HCT116 (cell line): ENCODE data around the gene UBE3B. TPM values are rescaled to one million over a fixed set of nuclear protein-coding genes. Genes with fewer than 3 reads are reported as not detected.

Source experiments
- ATAC-seq: fragments of 200-7000 bp; cut with Tn5 transposase; 2 replicates; pipeline ENCODE4 v1.9.1; 2020; ENCODE audit warnings: mild to moderate bottlenecking, moderate library complexity
- BruUV-seq: library from RNA; stranded (reverse); fragments of 400-500 nt; replicated peaks from 2 replicates; lab custom pipeline; 2021; lab: Mats Ljungman, UMichigan
- CTCF ChIA-PET: fragments of 300-600 bp; sonication (Branson Sonifier 250); formaldehyde crosslinking; loops from one replicate; lab custom pipeline; 2021; ENCODE audit warnings: antibody characterized with exemption; lab: Charles Lee
- POLR2A ChIA-PET: fragments of 300-600, 350-600 bp; sonication (Branson Sonifier 250); formaldehyde crosslinking; loops from one replicate; lab custom pipeline; 2021; ENCODE audit warnings: antibody characterized with exemption; lab: Charles Lee
- RAD21 ChIA-PET, 2 experiments: fragments of 300-600 bp; sonication (Branson Sonifier 250); formaldehyde crosslinking; loops; one replicate each; lab custom pipeline; 2023; ENCODE audit warnings: low total read pairs in 2 of 2; ENCODE audit not compliant: uncharacterized antibody in 2 of 2, unreplicated experiment in 2 of 2, low non-redundant PET in 1 of 2; lab: Charles Lee
- DNase-seq: peaks from one replicate; pipeline ENCODE4 v3.0.0-alpha.2; 2010; ENCODE audit warnings: low read depth, low spot score
- H2AFZ ChIP-seq: fragments of 200-600 bp; shearing (Covaris generic), sonication (generic); 2 replicates; pipeline ENCODE4 v1.6.1; 2017; ENCODE audit warnings: low read depth, mixed run types, mixed read lengths, antibody characterized with exemption, low read length; ENCODE audit not compliant: poor library complexity, severe bottlenecking
- H3K27ac ChIP-seq: 2 replicates; pipeline ENCODE4 v1.5.1; 2012; ENCODE audit warnings: low read depth, low read length
- H3K27me3 ChIP-seq: fragments of 200-600 bp; sonication (generic); 2 replicates; pipeline ENCODE4 v1.6.1; 2016; ENCODE audit warnings: mixed run types, low read length, mixed read lengths; ENCODE audit not compliant: insufficient read depth
- H3K36me3 ChIP-seq, 2 experiments: fragments of 200-500 bp in 1 of 2; fragments of 200-600 bp in 1 of 2; sonication (Bioruptor generic) in 1 of 2; sonication (generic) in 1 of 2; 2 replicates each; pipeline versions ENCODE4 v1.5.1 to v1.6.1; 2014 to 2016; ENCODE audit warnings: low read length in 2 of 2, inconsistent platforms in 1 of 2, mixed read lengths in 1 of 2, mixed run types in 1 of 2; ENCODE audit not compliant: insufficient read depth in 2 of 2, control insufficient read depth in 1 of 2
- H3K4me1 ChIP-seq, 2 experiments: fragments of 200-600 bp in 1 of 2; sonication (generic) in 1 of 2; 2 replicates each; pipeline versions ENCODE4 v1.5.1 to v1.6.1; 2012 to 2017; ENCODE audit warnings: low read length in 2 of 2, inconsistent platforms in 1 of 2, mild to moderate bottlenecking in 1 of 2, mixed read lengths in 1 of 2, mixed run types in 1 of 2, moderate library complexity in 1 of 2; ENCODE audit not compliant: insufficient read depth in 2 of 2, control insufficient read depth in 1 of 2
- H3K4me2 ChIP-seq: fragments of 200-600 bp; sonication (generic); 2 replicates; pipeline ENCODE4 v1.6.1; 2017; ENCODE audit warnings: mixed run types, low read length, mixed read lengths
- H3K4me3 ChIP-seq, 2 experiments: fragments of 200-600 bp in 1 of 2; sonication (generic) in 1 of 2; replicated peaks in 1 of 2; 2 replicates each; pipeline ENCODE4 v1.5.1; 2011 to 2016; ENCODE audit warnings: low read length in 2 of 2, control low read depth in 1 of 2, low read depth in 1 of 2, mild to moderate bottlenecking in 1 of 2, mixed read lengths in 1 of 2, mixed run types in 1 of 2
- H3K79me2 ChIP-seq: fragments of 200-600 bp; sonication (generic); 2 replicates; pipeline ENCODE4 v1.6.1; 2017; ENCODE audit warnings: mild to moderate bottlenecking, mixed run types, low read length, moderate library complexity, mixed read lengths; ENCODE audit not compliant: insufficient read depth
- H3K9ac ChIP-seq: fragments of 200-600 bp; sonication (generic); 2 replicates; pipeline ENCODE4 v1.6.1; 2016; ENCODE audit warnings: low read length, mixed read lengths
- H3K9me2 ChIP-seq: fragments of 200-600 bp; sonication (generic), shearing (Covaris generic); 2 replicates; pipeline ENCODE4 v1.6.1; 2017; ENCODE audit warnings: mixed run types, mild to moderate bottlenecking, moderate library complexity; ENCODE audit not compliant: insufficient read depth
- H3K9me3 ChIP-seq, 2 experiments: fragments of 200-500 bp in 1 of 2; fragments of 200-600 bp in 1 of 2; sonication (Bioruptor generic) in 1 of 2; sonication (generic) in 1 of 2; 2 replicates each; pipeline ENCODE4 v1.6.1; 2014 to 2017; ENCODE audit warnings: low read length in 2 of 2, mixed read lengths in 2 of 2, inconsistent platforms in 1 of 2, low read depth in 1 of 2, mild to moderate bottlenecking in 1 of 2, mixed run types in 1 of 2, moderate library complexity in 1 of 2; ENCODE audit not compliant: control insufficient read depth in 1 of 2, insufficient read depth in 1 of 2
- H4K20me1 ChIP-seq: fragments of 200-600 bp; sonication (generic), shearing (Covaris generic); 2 replicates; pipeline ENCODE4 v1.6.1; 2017; ENCODE audit warnings: mixed run types, mild to moderate bottlenecking, moderate library complexity; ENCODE audit not compliant: insufficient read depth
- CBX3 ChIP-seq: IDR thresholded peaks from 2 replicates; pipeline ENCODE4 v1.6.1; 2012; ENCODE audit warnings: low read depth
- CTCF ChIP-seq, 3 experiments: fragments of 200-600 bp in 1 of 3; sonication (generic) in 1 of 3; IDR thresholded peaks in 2 of 3; conservative IDR thresholded peaks in 1 of 3; 2 replicates each; pipeline ENCODE4 v1.5.1; 2012 to 2017; ENCODE audit warnings: low read depth in 2 of 3, low read length in 2 of 3, antibody characterized with exemption in 1 of 3, borderline replicate concordance in 1 of 3, control low read depth in 1 of 3, mild to moderate bottlenecking in 1 of 3, mixed read lengths in 1 of 3, mixed run types in 1 of 3, moderate library complexity in 1 of 3; ENCODE audit not compliant: insufficient read depth in 1 of 3
- EGR1 ChIP-seq: IDR thresholded peaks from 2 replicates; pipeline ENCODE4 v1.6.1; 2012; ENCODE audit warnings: low read depth
- ELF1 ChIP-seq: IDR thresholded peaks from 2 replicates; pipeline ENCODE4 v1.6.1; 2012; ENCODE audit warnings: low read depth, borderline replicate concordance
- EZH2 ChIP-seq: fragments of 200-600 bp; sonication (generic); IDR thresholded peaks from 2 replicates; pipeline ENCODE4 v1.6.1; 2017; ENCODE audit warnings: antibody characterized with exemption, mixed run types
- FOSL1 ChIP-seq: IDR thresholded peaks from 2 replicates; pipeline ENCODE4 v1.6.1; 2012; ENCODE audit warnings: low read depth
- JUND ChIP-seq: IDR thresholded peaks from 2 replicates; pipeline ENCODE4 v1.6.1; 2012
- POLR2AphosphoS5 ChIP-seq: IDR thresholded peaks from 2 replicates; pipeline ENCODE4 v1.6.1; 2011; ENCODE audit warnings: mild to moderate bottlenecking, low read depth, low read length, moderate library complexity
- RAD21 ChIP-seq: IDR thresholded peaks from 2 replicates; pipeline ENCODE4 v1.6.1; 2012; ENCODE audit warnings: low read depth, mild to moderate bottlenecking
- REST ChIP-seq: IDR thresholded peaks from 2 replicates; pipeline ENCODE4 v1.6.1; 2012; ENCODE audit warnings: low read depth
- SP1 ChIP-seq: IDR thresholded peaks from 2 replicates; pipeline ENCODE4 v1.6.1; 2012; ENCODE audit warnings: low read depth
- intact Hi-C: fragments of 100-400 bp; cut with micrococcal nuclease; formaldehyde crosslinking; loops from 2 replicates; pipeline ENCODE4 v1.10.0; 2022
- total RNA-seq: library from RNA; stranded (reverse); gene quantifications from one replicate; pipeline ENCODE4 v1.2.1, GENCODE V29; 2021; ENCODE audit not compliant: unreplicated experiment

The UBE3B gene
- total RNA-seq, 1 experiment from 2014 or later: 28.9 TPM

GRCh38 chr12:109463756-109464155, 13.7 kb upstream of the UBE3B start:
- Histone ChIP-seq H3K4me3 (peak overlapping the region in 1 of 2 experiments; percentile 37; a peak in 2 of 4 replicates), H3K4me1 (peaks cover 39 to 44% of the 10 kb centered on the region in 2 experiments), H3K9me2 (no peaks in the 10 kb centered on the region), H2AFZ (no peak overlapping the region), H3K27me3 (no peaks in the 10 kb centered on the region), H3K4me2 (peak overlapping the region; percentile 70), H4K20me1 (peaks cover 4% of the 10 kb centered on the region; the same call in 1 of the 2 replicates), H3K9ac (peak overlapping the region; percentile 37), H3K36me3 (peaks cover 11 to 15% of the 10 kb centered on the region in 2 experiments; a peak in 3 of 4 replicates), H3K79me2 (peaks cover 63% of the 10 kb centered on the region), H3K27ac (peak overlapping the region; percentile 68), H3K9me3 (no peaks in the 10 kb centered on the region)
- TF ChIP-seq POLR2AphosphoS5 (no peak), EZH2 (no peak), SP1 (no peak), EGR1 (no peak), CBX3 (no peak), RAD21 (no peak)
- intact Hi-C loops: no loop called here
- BruUV-seq: no TSS peak
- ATAC-seq (peak; percentile 16), DNase-seq (no peak)
- CTCF ChIA-PET: no interaction called here
- POLR2A ChIA-PET: no interaction called here
- RAD21 ChIA-PET: no interaction called here

- Histone ChIP-seq H3K27ac (no peak overlapping the region), H3K4me2 (no peak overlapping the region), H3K4me1 (peaks cover 39 to 44% of the 10 kb centered on the region in 2 experiments), H3K36me3 (peaks cover 15 to 19% of the 10 kb centered on the region in 2 experiments; a peak in 3 of 4 replicates), H3K9me3 (no peaks in the 10 kb centered on the region), H3K9ac (no peak overlapping the region), H4K20me1 (peaks cover 4% of the 10 kb centered on the region; the same call in 1 of the 2 replicates), H3K79me2 (peaks cover 65% of the 10 kb centered on the region), H2AFZ (no peak overlapping the region), H3K27me3 (no peaks in the 10 kb centered on the region), H3K9me2 (no peaks in the 10 kb centered on the region), H3K4me3 (no peak overlapping the region)
- ChIA-PET POLR2A (no interaction called here), CTCF (no interaction called here), RAD21 (no interaction called here)
- ATAC-seq (no peak), DNase-seq (no peak)
- TF ChIP-seq JUND (no peak), POLR2AphosphoS5 (no peak), REST (no peak), CTCF (IDR thresholded peaks at IDR 0.05 in 2 of 3, conservative IDR thresholded peaks at IDR 0.05 in 1 of 3; ENCODE audit: borderline replicate concordance in 1 of 3, insufficient read depth in 1 of 3, low read depth in 2 of 3, low read length in 2 of 3) (no peak), FOSL1 (no peak), ELF1 (no peak), SP1 (no peak)
- BruUV-seq: no TSS peak
- intact Hi-C loops: no loop called here
These were observed 12.6 kb upstream of the UBE3B start for GRCh38 chr12:109464642-109465351.
